K562 (cell line): ENCODE measurements around the gene OR4D9. TPM values are rescaled to one million over a fixed set of nuclear protein-coding genes. Genes with fewer than 3 reads are reported as not detected.

Source experiments
- BRD4 ChIP-seq: fragments of 200-600 bp; sonication (generic); IDR thresholded peaks from 2 replicates; pipeline ENCODE4 v1.6.1; 2017; ENCODE audit warnings: inconsistent platforms
- CHAMP1 ChIP-seq: fragments of 450-650 bp; IDR thresholded peaks from 2 replicates; pipeline ENCODE4 v1.6.1; 2016; ENCODE audit warnings: mild to moderate bottlenecking
- CREM ChIP-seq: IDR thresholded peaks from 2 replicates; pipeline ENCODE4 v1.6.1; 2014; ENCODE audit warnings: antibody characterized with exemption, low read depth
- EP400 ChIP-seq: fragments of 450-650 bp; IDR thresholded peaks from 2 replicates; pipeline ENCODE4 v1.6.1; 2017; ENCODE audit warnings: antibody characterized with exemption, mild to moderate bottlenecking, moderate library complexity
- MEF2D ChIP-seq: conservative IDR thresholded peaks from 2 replicates; pipeline ENCODE4 v1.6.1; 2016; ENCODE audit warnings: low read depth, missing genetic modification characterization, missing compliant biosample characterization
- SIN3B ChIP-seq: fragments of 450-650 bp; IDR thresholded peaks from 2 replicates; pipeline ENCODE4 v1.6.1; 2017; ENCODE audit warnings: low read depth, mild to moderate bottlenecking, moderate library complexity
- ZNF232 ChIP-seq: sonication (generic); formaldehyde crosslinking; IDR thresholded peaks from 2 replicates; pipeline ENCODE4 v1.8.0; 2022; ENCODE audit warnings: mild to moderate bottlenecking, missing genetic modification reagents
- ZNF407 ChIP-seq: fragments of 450-650 bp; IDR thresholded peaks from 2 replicates; pipeline ENCODE4 v1.6.1; 2016; ENCODE audit warnings: low read depth
- ZNF609 ChIP-seq: sonication (generic); formaldehyde crosslinking; IDR thresholded peaks from 2 replicates; pipeline ENCODE4 v1.8.1; 2023; ENCODE audit warnings: missing genetic modification reagents, mild to moderate bottlenecking, borderline replicate concordance
- ZSCAN29 ChIP-seq: fragments of 450-650 bp; IDR thresholded peaks from 2 replicates; pipeline ENCODE4 v1.6.1; 2017
- polyA plus RNA-seq, 8 experiments: library from polyadenylated mRNA; depleted of rRNA in 4 of 8; stranded (reverse) in 5 of 8; unstranded in 3 of 8; fragments of >200 nt; fragmentation: Nextera tagmentation in 2 of 8; fragmentation: Illumina TruSeq in 1 of 8; extraction: Ambion mirVana in 2 of 8; extraction: Trizol in 1 of 8; gene quantifications; 2 replicates each; pipeline versions ENCODE4 v1.2.1 to v1.2.3, GENCODE V29; 2011 to 2014; ENCODE audit warnings: inconsistent platforms in 1 of 8, missing spikeins in 1 of 8
- total RNA-seq, 7 experiments: library from RNA; depleted of rRNA in 6 of 7; stranded (reverse); fragments of >200 nt in 6 of 7; fragmentation: Illumina TruSeq in 2 of 7; extraction: Trizol in 2 of 7; gene quantifications; 2 replicates each; pipeline versions ENCODE4 v1.2.1 to v1.2.3, GENCODE V29; 2011 to 2021; ENCODE audit warnings: low replicate concordance in 1 of 7
- TF ChIP-seq, protein P1 (sequence below): sonication (generic); formaldehyde crosslinking; IDR thresholded peaks from 2 replicates; pipeline ENCODE4 v1.9.0; 2022; ENCODE audit warnings: mild to moderate bottlenecking, missing genetic modification reagents

OR4D9 gene
- total and polyA plus RNA-seq, 9 of the 15 experiments (the other 6 are each of a cell fraction or from before 2014, with no cell fraction given), result not detected

DNA sequence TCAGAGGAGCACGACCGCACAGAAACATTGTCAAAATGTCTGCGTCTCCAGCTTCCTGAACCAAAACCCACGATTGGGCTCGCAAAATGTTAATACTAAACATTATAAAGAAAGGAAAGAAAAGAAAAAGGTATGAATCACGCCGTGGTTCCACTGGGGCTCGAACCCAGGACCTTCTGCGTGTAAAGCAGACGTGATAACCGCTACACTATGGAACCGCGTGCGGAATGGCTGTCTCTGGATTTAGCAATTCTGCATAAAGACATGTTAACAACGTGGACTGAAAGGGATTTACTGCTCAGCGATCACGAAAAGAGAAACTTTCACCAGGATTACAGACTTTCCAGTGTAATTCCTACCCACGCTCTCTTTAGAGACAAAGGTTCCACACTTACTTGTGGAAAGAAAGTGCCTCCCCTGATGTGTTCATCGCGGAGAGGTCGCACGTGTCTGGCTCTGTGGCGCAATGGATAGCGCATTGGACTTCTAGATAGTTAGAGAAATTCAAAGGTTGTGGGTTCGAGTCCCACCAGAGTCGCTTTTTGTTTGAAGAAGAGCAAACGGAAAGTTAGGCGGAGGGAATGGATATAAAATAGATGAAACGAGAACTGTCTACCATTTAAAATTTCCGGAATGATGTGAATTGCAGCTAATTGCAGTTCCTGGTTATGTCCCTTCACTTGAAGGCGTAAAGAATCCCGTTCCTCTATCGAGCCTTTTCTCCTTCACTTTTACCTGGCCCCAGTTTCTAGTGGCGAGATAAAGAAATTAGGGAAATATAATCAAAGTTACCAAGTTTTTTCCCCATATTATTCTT is 39.7 kb downstream of the OR4D9 start (continued):
- peak; percentile 50; the same call in 1 of the 2 replicates for TF ChIP-seq CHAMP1
- peak; percentile 97 for TF ChIP-seq EP400
- peak; percentile 80 for TF ChIP-seq CREM
- no peak for TF ChIP-seq ZNF609 (CRISPR knock-in tag)
- TF ChIP-seq SIN3B, result no peak
- no peak; the same call in 1 of the 2 replicates for TF ChIP-seq ZNF407
- TF ChIP-seq, protein P1, sequence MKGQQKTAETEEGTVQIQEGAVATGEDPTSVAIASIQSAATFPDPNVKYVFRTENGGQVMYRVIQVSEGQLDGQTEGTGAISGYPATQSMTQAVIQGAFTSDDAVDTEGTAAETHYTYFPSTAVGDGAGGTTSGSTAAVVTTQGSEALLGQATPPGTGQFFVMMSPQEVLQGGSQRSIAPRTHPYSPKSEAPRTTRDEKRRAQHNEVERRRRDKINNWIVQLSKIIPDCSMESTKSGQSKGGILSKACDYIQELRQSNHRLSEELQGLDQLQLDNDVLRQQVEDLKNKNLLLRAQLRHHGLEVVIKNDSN, result peak; percentile 67
- 0 out of 2 replicates have a peak, but pooled peaks have one; percentile 39 for TF ChIP-seq MEF2D (tag)
- TF ChIP-seq ZSCAN29, result peak; percentile 94
- TF ChIP-seq BRD4, result peak; percentile 75
- TF ChIP-seq ZNF232 (CRISPR knock-in tag), result no peak
